CD4-positive, alpha-beta T cell treated with Interferon alpha-2 for 1 hour (primary cell): ENCODE measurements around the gene ABCB8.

Experiments
- DNase-seq, 2 donors: peaks; one replicate each; pipeline ENCODE4 v3.0.0-alpha.2; 2020 to 2022

Gene ABCB8

GRCh38 chr7:151059367-151060112 is 31.3 kb downstream of the ABCB8 start, which contains the start of gene SLC4A2:
Gene SLC4A2 (plus strand): TSS chr7:151059589. CDS start chr7:151061988, 2,399 bp downstream.
- DNase-seq = peak; percentile 54 to 76

- DNase-seq = no peak
Observed at GRCh38 chr7:151060113-151060415, 31.8 kb downstream of the ABCB8 start.

GRCh38 chr7:151060416-151061212 is 32.4 kb downstream of the ABCB8 start:
- peak in 1 of 2 donors; percentile 20 for DNase-seq

GRCh38 chr7:151061213-151062110 is 33.2 kb downstream of the ABCB8 start:
- DNase-seq = no peak

GRCh38 chr7:151062111-151062398 is 33.8 kb downstream of the ABCB8 start:
- no peak for DNase-seq

GRCh38 chr7:151062399-151063211 is 34.4 kb downstream of the ABCB8 start:
- no peak for DNase-seq

GRCh38 chr7:151063212-151063561 is 34.9 kb downstream of the ABCB8 start:
- no peak for DNase-seq

GRCh38 chr7:151064454-151064853 is 36.2 kb downstream of the ABCB8 start:
- no peak for DNase-seq

- DNase-seq = no peak
Observed at GRCh38 chr7:151064993-151065392, 36.7 kb downstream of the ABCB8 start.

GRCh38 chr7:151065516-151065915 is 37.3 kb downstream of the ABCB8 start:
- DNase-seq = no peak

- DNase-seq = no peak
Observed at GRCh38 chr7:151066273-151066974, 38.2 kb downstream of the ABCB8 start.

GRCh38 chr7:151068069-151068773 is 40.0 kb downstream of the ABCB8 start:
- no peak for DNase-seq

GRCh38 chr7:151069841-151070573 is 41.8 kb downstream of the ABCB8 start:
- DNase-seq = no peak

GRCh38 chr7:151070574-151070960 is 42.3 kb downstream of the ABCB8 start:
- DNase-seq = no peak

GRCh38 chr7:151071032-151071866 is 43.0 kb downstream of the ABCB8 start:
- no peak for DNase-seq

- DNase-seq = no peak
Observed at GRCh38 chr7:151073990-151074389, 45.7 kb downstream of the ABCB8 start.

GRCh38 chr7:151074817-151075661 is 46.8 kb downstream of the ABCB8 start:
- no peak for DNase-seq

GRCh38 chr7:151075662-151075971 is 47.4 kb downstream of the ABCB8 start:
- no peak for DNase-seq

GRCh38 chr7:151075978-151076426 is 47.8 kb downstream of the ABCB8 start:
- no peak for DNase-seq
